OCI-LY7 (cell line): ENCODE data around the gene SATB1.

Source experiments
- CTCF ChIP-seq: fragments of 200-600 bp; sonication (generic); conservative IDR thresholded peaks from 2 replicates; pipeline ENCODE4 v1.5.1; 2014; ENCODE audit warnings: mild to moderate bottlenecking, antibody characterized with exemption, low read length, moderate library complexity, mixed read lengths
- EZH2phosphoT487 ChIP-seq: fragments of 200-600 bp; sonication (generic); IDR thresholded peaks from 2 replicates; pipeline ENCODE4 v1.6.1; 2018; ENCODE audit warnings: low read depth, borderline replicate concordance, mild to moderate bottlenecking, mixed run types, antibody characterized with exemption, low read length, moderate library complexity, mixed read lengths

DNA sequence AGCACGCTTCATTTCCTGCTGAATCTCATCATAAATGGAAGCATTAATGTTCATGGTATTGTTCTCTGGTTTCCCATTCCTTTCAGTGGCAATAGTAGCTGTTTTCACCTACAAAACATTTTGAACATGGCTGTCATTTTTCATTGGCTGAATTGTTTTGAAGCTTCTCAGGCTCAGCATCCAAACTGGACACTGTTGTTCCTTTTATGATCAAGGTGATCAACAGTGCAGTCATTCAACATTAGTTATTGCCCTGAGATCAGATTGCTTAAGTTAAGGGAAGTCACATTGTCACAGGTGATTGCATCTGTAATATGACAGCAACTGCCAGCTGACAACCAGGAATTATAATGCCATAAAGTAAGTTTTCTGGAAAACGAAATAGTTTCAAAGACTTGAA is 46.9 kb downstream of the SATB1 start:
- TF ChIP-seq CTCF (no peak), EZH2phosphoT487 (no peak)
